Urothelium cell line (cell line): Measurements from ENCODE around the gene MCCC2.
A peak's percentile ranks its signal among the peaks of the same experiment; 100 is the strongest.
"Not testable (repeated sequence)": the region's sequence is repeated elsewhere in the genome, so short reads cannot be mapped to it uniquely, and the experiment has no call there.

Experiments
- DNase-seq: peaks from one replicate; pipeline ENCODE4 v3.0.0; 2011; ENCODE audit warnings: low spot score, mixed read lengths
- FAIRE-seq: peaks from 2 replicates; lab custom pipeline; 2011; peaks lifted over from hg19 to GRCh38; lab: Jason Lieb, UNC

The MCCC2 gene

GRCh38 chr5:71586941-71587765 lies at the start of gene MCCC2:
MCCC2 (plus strand) TSS chr5:71587340; CDS start chr5:71587426, 86 bp downstream.
- peak; percentile 73 for FAIRE-seq
- peak; percentile 97 for DNase-seq

GRCh38 chr5:71537687-71538086 lies 49.5 kb upstream of the MCCC2 start:
- DNase-seq (no peak), FAIRE-seq (no peak)

- DNase-seq, FAIRE-seq: not testable (repeated sequence)
These were observed 36.3 kb upstream of the MCCC2 start for GRCh38 chr5:71550885-71551284.

GRCh38 chr5:71551582-71551981 lies 35.6 kb upstream of the MCCC2 start:
- DNase-seq, FAIRE-seq: not testable (repeated sequence)

GRCh38 chr5:71552026-71552749 lies 35.0 kb upstream of the MCCC2 start:
- not testable (repeated sequence) for FAIRE-seq, DNase-seq

GRCh38 chr5:71563161-71563560 lies 24.0 kb upstream of the MCCC2 start:
- DNase-seq (no peak), FAIRE-seq (no peak)

- DNase-seq = no peak
- no peak for FAIRE-seq
These were observed 22.2 kb upstream of the MCCC2 start for GRCh38 chr5:71564895-71565294.

GRCh38 chr5:71569748-71570509 lies 17.2 kb upstream of the MCCC2 start:
- no peak for FAIRE-seq

GRCh38 chr5:71571811-71572210 lies 15.3 kb upstream of the MCCC2 start:
- not testable (repeated sequence) for DNase-seq, FAIRE-seq

More at GRCh38 chr5:71569748-71570509, 17.2 kb upstream of the MCCC2 start:
- no peak for DNase-seq

- FAIRE-seq = no peak
- DNase-seq = no peak
These were observed 13.5 kb upstream of the MCCC2 start for GRCh38 chr5:71573591-71573990.

GRCh38 chr5:71575588-71575987 lies 11.6 kb upstream of the MCCC2 start:
- not testable (repeated sequence) for DNase-seq, FAIRE-seq

- FAIRE-seq = no peak
- DNase-seq = no peak
These were observed 10.9 kb upstream of the MCCC2 start for GRCh38 chr5:71576241-71576640.

- not testable (repeated sequence) for FAIRE-seq, DNase-seq
These were observed 9.3 kb upstream of the MCCC2 start for GRCh38 chr5:71577839-71578238.

GRCh38 chr5:71582945-71583584 lies 4.1 kb upstream of the MCCC2 start:
- no peak for DNase-seq
- no peak for FAIRE-seq

- FAIRE-seq = no peak
- DNase-seq = peak; percentile 18
These were observed 844 bp upstream of the MCCC2 start for GRCh38 chr5:71586052-71586940.

- DNase-seq (no peak), FAIRE-seq (no peak)
These were observed 809 bp downstream of the MCCC2 start for GRCh38 chr5:71587766-71588532.

- FAIRE-seq (no peak), DNase-seq (no peak)
These were observed 1.4 kb downstream of the MCCC2 start for GRCh38 chr5:71588533-71588885.

GRCh38 chr5:71589903-71590302 lies 2.8 kb downstream of the MCCC2 start:
- DNase-seq (no peak), FAIRE-seq (no peak)

- FAIRE-seq = no peak
- DNase-seq = no peak
These were observed 4.0 kb downstream of the MCCC2 start for GRCh38 chr5:71591100-71591499.
